HG03457 (cell line): Measurements from ENCODE around the gene DNPEP.
"Not testable (repeated sequence)": the region's sequence is repeated elsewhere in the genome, so short reads cannot be mapped to it uniquely, and the experiment has no call there.

Experiments used
- ATAC-seq: cut with Tn5 transposase; IDR thresholded peaks from one replicate; pipeline ENCODE4 v1.9.1; 2021; ENCODE audit warnings: moderate number of reproducible peaks; ENCODE audit not compliant: unreplicated experiment

Gene DNPEP

GRCh38 chr2:219402665-219403515 is 15.2 kb upstream of the DNPEP start:
- no peak for ATAC-seq

GRCh38 chr2:219401606-219402005 is 13.9 kb upstream of the DNPEP start:
- no peak for ATAC-seq

GRCh38 chr2:219400562-219400961 is 12.8 kb upstream of the DNPEP start:
- no peak for ATAC-seq

- no peak for ATAC-seq
Observed at GRCh38 chr2:219399716-219400478, 12.2 kb upstream of the DNPEP start.

GRCh38 chr2:219398721-219399363 is 11.1 kb upstream of the DNPEP start:
- no peak for ATAC-seq

- no peak for ATAC-seq
Observed at GRCh38 chr2:219396863-219397457, 9.2 kb upstream of the DNPEP start.

GRCh38 chr2:219395609-219396008 is 7.9 kb upstream of the DNPEP start:
- no peak for ATAC-seq

- not testable (repeated sequence) for ATAC-seq
Observed at GRCh38 chr2:219395056-219395455, 7.3 kb upstream of the DNPEP start.

- ATAC-seq = no peak
Observed at GRCh38 chr2:219392754-219393153, 5.0 kb upstream of the DNPEP start.

GRCh38 chr2:219388907-219389156 is 1.1 kb upstream of the DNPEP start:
- no peak for ATAC-seq

GRCh38 chr2:219388121-219388906 is 602 bp upstream of the DNPEP start:
- peak; percentile 73 for ATAC-seq

- no peak for ATAC-seq
Observed at GRCh38 chr2:219386532-219387280, 1.0 kb downstream of the DNPEP start.

- no peak for ATAC-seq
Observed at GRCh38 chr2:219385958-219386520, 1.7 kb downstream of the DNPEP start.

- ATAC-seq = no peak
Observed at GRCh38 chr2:219384859-219385258, 2.9 kb downstream of the DNPEP start.

GRCh38 chr2:219384083-219384713 is 3.5 kb downstream of the DNPEP start:
- no peak for ATAC-seq

- ATAC-seq = no peak
Observed at GRCh38 chr2:219381448-219381847, 6.3 kb downstream of the DNPEP start.

GRCh38 chr2:219380926-219381325 is 6.8 kb downstream of the DNPEP start:
- no peak for ATAC-seq

GRCh38 chr2:219378163-219378851 is 9.4 kb downstream of the DNPEP start:
- ATAC-seq = no peak

GRCh38 chr2:219369447-219369861 is 18.3 kb downstream of the DNPEP start:
- ATAC-seq = no peak
